Measurements from ENCODE around the gene MBNL1.

The MBNL1 gene

GRCh38 chr3:152299249-152299976 is 30.7 kb downstream of the MBNL1 start:
- no peak for DNase-seq

DNA sequence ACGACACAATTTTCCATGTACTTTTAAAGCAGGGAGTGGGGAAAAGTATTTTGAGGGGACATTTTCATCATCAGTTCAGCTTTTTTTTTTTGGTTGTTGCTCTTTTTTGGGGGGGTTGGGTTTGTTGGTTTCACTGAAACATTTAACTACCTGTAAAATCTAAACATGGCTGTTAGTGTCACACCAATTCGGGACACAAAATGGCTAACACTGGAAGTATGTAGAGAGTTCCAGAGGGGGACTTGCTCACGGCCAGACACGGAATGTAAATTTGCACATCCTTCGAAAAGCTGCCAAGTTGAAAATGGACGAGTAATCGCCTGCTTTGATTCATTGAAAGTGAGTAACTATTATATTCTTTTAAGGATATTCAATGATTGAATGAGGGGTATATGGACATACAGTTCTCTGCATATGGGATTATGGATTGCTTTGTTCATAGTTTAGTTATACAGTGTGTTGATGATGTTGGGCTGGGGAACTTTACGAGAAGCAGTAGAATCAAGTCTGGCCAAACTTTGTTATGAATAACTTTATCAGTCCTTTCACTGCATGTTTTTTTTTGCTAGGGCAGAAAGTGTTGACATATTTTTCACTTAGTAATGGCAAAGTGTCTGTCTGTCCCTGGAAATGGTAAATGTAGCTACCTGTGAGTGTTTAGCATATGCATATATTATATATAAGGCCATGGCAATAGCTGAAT is 31.5 kb downstream of the MBNL1 start:
- no peak for DNase-seq

DNA sequence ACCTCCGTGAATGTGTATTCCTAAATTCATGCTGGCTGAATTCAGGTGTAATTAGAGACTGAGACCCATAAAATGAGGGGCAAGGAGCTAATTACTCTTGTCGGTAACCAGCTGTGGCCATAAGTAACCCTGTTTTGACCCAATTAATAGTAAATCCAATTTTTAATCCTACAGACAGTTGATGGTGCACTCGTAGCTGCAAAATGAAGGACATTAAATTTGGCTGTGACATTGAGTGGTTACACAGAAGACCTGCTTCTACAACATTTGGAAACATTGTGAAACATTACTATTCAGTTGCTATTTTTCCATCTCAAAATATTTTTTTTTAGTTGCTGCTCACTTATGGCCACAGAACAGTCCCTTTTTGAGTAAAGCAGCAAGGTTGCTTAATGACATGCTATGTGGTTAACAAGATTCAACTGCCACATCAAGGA is 33.0 kb downstream of the MBNL1 start:
- no peak for DNase-seq

- DNase-seq, result no peak
Measured at GRCh38 chr3:152302521-152303021, 33.8 kb downstream of the MBNL1 start.

GRCh38 chr3:152304160-152304559 is 35.4 kb downstream of the MBNL1 start:
- no peak for DNase-seq

- no peak for DNase-seq
Measured at GRCh38 chr3:152305075-152305474, 36.3 kb downstream of the MBNL1 start.

GRCh38 chr3:152307829-152308474 is 39.2 kb downstream of the MBNL1 start:
- DNase-seq, result no peak

- DNase-seq, result no peak
Measured at GRCh38 chr3:152308475-152308844, 39.7 kb downstream of the MBNL1 start.

DNA sequence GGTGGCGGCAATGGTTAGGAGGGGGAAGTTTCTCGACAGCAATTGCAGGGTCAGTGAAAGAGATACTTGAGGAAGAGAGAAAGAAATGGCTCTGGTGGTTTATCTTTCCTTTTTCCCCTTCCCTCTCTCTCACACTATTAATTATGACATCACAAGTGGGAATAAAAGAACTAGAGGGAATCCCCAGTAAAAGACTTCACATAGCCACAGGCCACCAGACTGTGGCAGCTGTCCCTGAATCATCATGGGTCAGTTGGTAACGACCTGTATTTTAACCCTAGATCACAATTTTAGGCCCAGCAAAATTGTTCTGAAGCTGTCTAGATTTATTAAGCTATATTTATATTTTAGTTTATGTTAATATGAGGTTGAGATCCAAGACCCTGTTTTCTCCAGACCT is 40.3 kb downstream of the MBNL1 start:
- DNase-seq, result no peak

DNA sequence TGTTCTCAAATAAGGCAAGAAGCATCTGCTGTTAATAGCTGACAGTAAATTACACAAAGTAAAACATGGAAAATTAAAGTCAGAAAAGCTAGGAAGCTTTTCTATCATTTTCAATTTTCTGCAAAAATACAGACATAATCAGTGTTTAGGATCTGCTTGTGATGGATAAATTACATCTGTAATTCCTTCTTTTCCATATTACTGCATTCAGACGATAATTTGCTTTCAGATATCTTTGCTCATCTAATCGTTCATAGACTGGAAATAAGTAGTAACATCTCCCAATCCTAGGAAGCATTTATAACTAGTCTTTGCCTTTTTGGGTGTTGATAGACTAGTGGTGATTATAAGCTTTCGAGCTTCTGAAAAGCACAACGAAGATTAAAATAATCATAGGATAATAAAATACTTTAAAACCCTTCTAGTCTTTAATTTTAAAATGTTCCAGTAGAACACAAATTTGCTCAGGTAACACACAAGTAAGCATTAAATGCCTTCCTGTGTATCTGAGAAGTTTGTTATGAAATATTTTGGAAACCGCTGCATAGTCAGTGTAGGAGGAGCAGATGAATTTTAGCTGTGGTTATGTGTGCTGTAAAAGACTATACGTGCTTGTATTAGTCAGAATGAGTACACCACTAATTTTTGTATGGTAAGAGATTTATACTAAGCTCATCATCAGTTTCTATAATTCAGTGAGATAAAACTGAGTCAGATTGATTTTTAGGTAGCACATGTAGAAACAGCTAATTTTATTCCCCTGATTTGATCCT is 41.0 kb downstream of the MBNL1 start:
- no peak for DNase-seq

- DNase-seq, result no peak
Measured at GRCh38 chr3:152313430-152313829, 44.7 kb downstream of the MBNL1 start.

DNA sequence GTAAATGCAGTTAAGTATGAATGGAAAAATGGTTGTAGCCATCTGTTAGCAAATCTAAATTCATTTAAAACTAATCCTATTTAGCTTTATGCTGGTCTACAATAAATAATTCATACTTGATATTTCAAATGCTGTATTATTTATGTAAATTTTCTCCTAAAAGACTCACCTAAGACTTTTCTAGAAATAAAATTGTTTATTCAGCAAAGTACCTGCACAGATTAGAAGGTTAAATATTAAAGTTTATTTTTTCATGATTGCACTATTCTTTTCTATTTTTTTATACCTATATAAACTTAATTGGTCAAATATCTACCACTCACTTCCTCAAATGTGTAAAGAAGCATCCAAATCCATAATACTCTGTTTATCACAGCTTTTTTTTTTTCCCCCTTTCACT is 45.2 kb downstream of the MBNL1 start:
- no peak for DNase-seq

DNA sequence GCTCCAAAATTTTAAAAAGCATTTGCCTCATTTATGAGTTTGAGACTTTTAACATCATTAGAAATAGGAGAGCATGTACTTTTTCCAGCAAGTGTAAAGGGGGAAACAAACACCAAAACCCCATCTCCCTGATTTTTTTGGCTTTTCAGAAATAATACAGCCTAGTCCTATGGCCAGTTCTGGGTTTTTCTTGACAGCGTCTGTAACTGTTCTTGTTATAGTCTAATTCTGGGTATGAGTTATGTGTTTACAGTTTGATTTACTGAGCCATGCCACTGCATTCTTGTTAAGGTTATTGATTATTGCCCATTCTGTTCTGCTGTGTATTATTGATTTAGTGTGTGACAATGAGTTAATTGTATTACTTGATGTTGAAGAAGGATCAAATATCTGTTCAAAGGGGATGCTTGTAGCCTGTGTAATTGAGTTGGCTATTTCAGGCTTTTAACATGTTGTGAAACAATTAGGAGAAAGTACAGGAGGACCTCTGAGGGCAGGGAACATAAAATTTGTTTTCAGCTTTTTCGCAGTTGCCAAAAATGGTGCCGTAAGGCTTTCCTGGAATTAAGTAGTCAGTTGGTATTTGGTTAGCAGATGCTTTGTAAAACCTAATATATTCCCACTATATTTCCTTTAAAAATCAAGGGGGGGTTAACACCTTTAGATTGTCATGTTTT is 46.1 kb downstream of the MBNL1 start:
- DNase-seq, result no peak

GRCh38 chr3:152315623-152316022 is 46.9 kb downstream of the MBNL1 start:
- no peak for DNase-seq

DNA sequence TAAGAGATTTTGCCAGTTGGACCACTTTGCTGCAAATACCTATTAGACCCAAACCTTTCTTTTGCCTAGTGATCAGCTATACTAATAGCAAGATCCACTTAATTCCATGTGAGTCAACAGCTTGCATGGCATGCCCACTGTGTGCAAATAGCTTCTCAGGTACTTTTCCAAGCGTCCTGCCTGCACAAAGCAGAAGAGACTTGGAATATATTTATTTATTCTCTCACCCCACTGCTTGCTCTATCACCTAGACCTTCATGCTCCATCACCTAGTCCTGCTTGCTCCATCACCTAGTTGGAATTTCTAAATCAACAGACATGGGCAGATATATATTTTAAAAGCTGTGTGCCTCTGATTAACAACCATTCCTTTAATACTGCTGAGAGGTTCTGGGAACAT is 47.6 kb downstream of the MBNL1 start:
- DNase-seq, result no peak

- no peak for DNase-seq
Measured at GRCh38 chr3:152317184-152317583, 48.5 kb downstream of the MBNL1 start.

DNA sequence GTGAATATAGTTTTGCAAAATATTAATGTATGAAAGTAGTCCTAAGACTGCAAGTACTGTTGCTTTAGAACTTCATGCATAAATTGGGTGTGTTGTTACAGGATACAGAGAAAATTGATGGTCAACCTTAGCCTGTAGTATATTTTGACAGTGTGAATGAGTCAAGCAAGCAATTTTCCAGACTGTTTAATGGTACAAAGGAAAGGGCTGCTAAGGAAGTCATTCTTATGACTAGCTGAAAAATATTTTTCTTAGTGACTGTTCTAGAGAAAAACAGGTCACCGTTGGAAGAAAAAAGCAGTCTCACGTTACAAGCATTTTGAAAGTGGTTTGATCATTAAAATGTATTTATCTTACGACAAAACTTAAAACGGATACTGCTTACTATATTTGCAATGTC is 49.2 kb downstream of the MBNL1 start:
- DNase-seq, result no peak

DNA sequence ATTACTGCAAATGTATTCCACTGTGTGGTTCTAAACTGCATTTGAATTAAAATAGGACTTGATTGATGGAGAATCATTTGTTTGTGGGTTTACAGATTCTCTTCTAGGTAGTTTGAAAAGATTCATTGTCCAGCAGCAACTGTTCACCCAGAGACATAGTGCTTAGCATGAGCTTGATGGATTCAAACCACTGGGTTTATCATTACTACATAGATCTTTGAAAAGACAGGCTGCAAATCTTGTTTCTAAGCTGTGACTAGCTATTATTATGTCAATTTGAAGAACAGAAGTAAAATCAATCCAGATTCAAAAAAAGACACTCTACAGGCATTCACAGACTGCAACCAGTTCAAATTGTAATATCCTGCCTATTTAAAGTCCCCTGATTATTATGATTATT is 49.8 kb downstream of the MBNL1 start:
- no peak for DNase-seq

DNA sequence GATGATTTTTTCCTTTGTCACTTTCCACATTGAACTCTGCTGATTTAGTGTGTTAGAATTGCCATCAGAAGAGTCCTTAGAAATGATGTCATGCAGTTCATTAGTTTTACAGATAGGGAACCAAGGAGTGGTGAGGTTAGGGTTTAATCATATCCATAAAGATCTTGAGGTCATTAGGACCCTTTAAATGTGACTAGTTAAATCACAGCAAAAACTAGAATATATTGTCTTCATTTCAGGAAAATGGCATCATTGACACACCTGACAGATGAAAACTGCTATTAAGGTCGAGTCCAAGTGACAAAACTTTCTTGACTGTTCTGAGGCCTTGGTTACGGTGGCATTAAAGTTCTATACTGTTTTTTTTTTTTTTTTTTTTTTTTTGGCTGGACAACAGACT is 50.5 kb downstream of the MBNL1 start:
- no peak for DNase-seq

GRCh38 chr3:152319831-152320617 is 51.3 kb downstream of the MBNL1 start:
- DNase-seq, result no peak

DNA sequence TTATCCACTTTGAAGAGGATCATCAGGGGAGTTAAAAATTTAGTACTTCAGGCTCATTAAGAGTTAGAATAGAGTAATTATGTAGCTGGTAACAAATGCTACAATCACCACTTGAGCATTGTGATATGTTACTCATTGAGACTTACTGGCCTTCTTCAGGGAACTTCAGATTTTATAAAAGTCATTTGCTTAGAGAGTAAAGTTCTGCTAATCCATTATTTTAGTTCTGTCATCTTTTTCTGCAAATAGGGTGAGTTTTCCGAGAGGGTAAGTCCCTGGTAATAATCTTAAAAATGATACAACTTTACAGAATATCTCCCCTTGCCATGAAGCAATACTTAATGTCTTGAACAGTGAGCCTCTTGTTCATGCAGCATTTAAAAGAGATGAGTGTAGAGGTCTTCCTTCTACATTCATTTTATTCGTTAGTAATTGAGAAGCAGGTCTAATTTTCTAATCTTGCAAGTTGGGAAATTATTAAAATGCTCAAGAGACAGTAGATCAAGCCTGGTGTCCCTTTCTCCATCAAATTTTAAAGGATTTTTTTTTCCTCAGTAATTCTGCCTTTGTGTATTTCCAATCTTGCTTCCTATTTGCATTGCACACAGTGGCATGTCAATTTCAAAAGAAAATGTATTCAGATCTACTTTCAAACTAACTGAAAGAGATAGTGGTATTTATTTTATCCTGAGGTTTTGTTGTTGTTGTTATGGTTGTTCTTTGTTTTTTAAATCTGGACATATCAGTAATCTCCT is 52.6 kb downstream of the MBNL1 start:
- no peak for DNase-seq

Data from activated CD8-positive, alpha-beta memory T cell treated with anti-CD3 and anti-CD28 coated beads for 24 hours (primary cell).